ENCODE data around the gene XAGE3. TPM values are rescaled to one million over a fixed set of nuclear protein-coding genes. Genes with fewer than 3 reads are reported as not detected.
"Not testable (repeated sequence)": the region's sequence is repeated elsewhere in the genome, so short reads cannot be mapped to it uniquely, and the experiment has no call there.

XAGE3 gene
- not detected for polyA plus RNA-seq (2013, experiment 1 of 2)
- not detected for polyA plus RNA-seq (2013, experiment 2 of 2)

GRCh38 chrX:52867610-52868348, at the start of gene XAGE3:
Gene XAGE3, minus strand, starts transcription at chrX:52868083. Its CDS starts 950 bp downstream, at chrX:52867133.
- Histone ChIP-seq H3K36me3 (ENCODE audit: control insufficient read depth, insufficient read depth, low read length) (no peaks in the 10 kb centered on the region), H3K4me3 (ENCODE audit: extremely low read depth, insufficient read depth, low read length, poor library complexity, severe bottlenecking) (no peak within 1 kb of the TSS), H3K27ac (ENCODE audit: low read depth, low read length, severe bottlenecking) (no peak within 1 kb of the TSS), H3K9me3 (ENCODE audit: control insufficient read depth, low read length) (no peaks in the 10 kb centered on the region), H3K4me1 (ENCODE audit: control insufficient read depth, insufficient read depth, low read length, poor library complexity, severe bottlenecking) (no peaks in the 10 kb centered on the region)
- 89 to 92% methylated on average over 11 to 22 of the region's 35 CpGs for WGBS, 2 experiments (ENCODE audit: insufficient coverage in 2 of 2)

GRCh38 chrX:52914704-52915103, 46.8 kb upstream of the XAGE3 start:
- WGBS, 2 experiments (ENCODE audit: insufficient coverage in 2 of 2), result no CpG with 5 or more reads among the region's 3 CpGs
- not testable (repeated sequence) for H3K9me3 ChIP-seq (ENCODE audit: control insufficient read depth, low read length); H3K36me3 ChIP-seq (ENCODE audit: control insufficient read depth, insufficient read depth, low read length); H3K4me3 ChIP-seq (ENCODE audit: extremely low read depth, insufficient read depth, low read length, poor library complexity, severe bottlenecking); H3K4me1 ChIP-seq (ENCODE audit: control insufficient read depth, insufficient read depth, low read length, poor library complexity, severe bottlenecking); H3K27ac ChIP-seq (ENCODE audit: low read depth, low read length, severe bottlenecking)

- not testable (repeated sequence) for H3K36me3 ChIP-seq (ENCODE audit: control insufficient read depth, insufficient read depth, low read length); H3K27ac ChIP-seq (ENCODE audit: low read depth, low read length, severe bottlenecking); H3K4me3 ChIP-seq (ENCODE audit: extremely low read depth, insufficient read depth, low read length, poor library complexity, severe bottlenecking); H3K9me3 ChIP-seq (ENCODE audit: control insufficient read depth, low read length); H3K4me1 ChIP-seq (ENCODE audit: control insufficient read depth, insufficient read depth, low read length, poor library complexity, severe bottlenecking)
- no CpG with 5 or more reads among the region's 9 CpGs for WGBS, 2 experiments (ENCODE audit: insufficient coverage in 2 of 2)
These were observed 45.8 kb upstream of the XAGE3 start for GRCh38 chrX:52913681-52914080.

- H3K4me1 ChIP-seq (ENCODE audit: control insufficient read depth, insufficient read depth, low read length, poor library complexity, severe bottlenecking); H3K9me3 ChIP-seq (ENCODE audit: control insufficient read depth, low read length); H3K27ac ChIP-seq (ENCODE audit: low read depth, low read length, severe bottlenecking); H3K36me3 ChIP-seq (ENCODE audit: control insufficient read depth, insufficient read depth, low read length); H3K4me3 ChIP-seq (ENCODE audit: extremely low read depth, insufficient read depth, low read length, poor library complexity, severe bottlenecking): not testable (repeated sequence)
- WGBS, 2 experiments (ENCODE audit: insufficient coverage in 2 of 2), result no CpG with 5 or more reads among the region's 12 CpGs
These were observed 41.6 kb upstream of the XAGE3 start for GRCh38 chrX:52909313-52909969.

GRCh38 chrX:52907900-52908299, 40.0 kb upstream of the XAGE3 start:
- H3K4me3 ChIP-seq (ENCODE audit: extremely low read depth, insufficient read depth, low read length, poor library complexity, severe bottlenecking); H3K27ac ChIP-seq (ENCODE audit: low read depth, low read length, severe bottlenecking); H3K4me1 ChIP-seq (ENCODE audit: control insufficient read depth, insufficient read depth, low read length, poor library complexity, severe bottlenecking); H3K9me3 ChIP-seq (ENCODE audit: control insufficient read depth, low read length); H3K36me3 ChIP-seq (ENCODE audit: control insufficient read depth, insufficient read depth, low read length): not testable (repeated sequence)
- no CpG with 5 or more reads among the region's 17 CpGs for WGBS, 2 experiments (ENCODE audit: insufficient coverage in 2 of 2)

- not testable (repeated sequence) for H3K9me3 ChIP-seq (ENCODE audit: control insufficient read depth, low read length); H3K4me1 ChIP-seq (ENCODE audit: control insufficient read depth, insufficient read depth, low read length, poor library complexity, severe bottlenecking); H3K27ac ChIP-seq (ENCODE audit: low read depth, low read length, severe bottlenecking); H3K36me3 ChIP-seq (ENCODE audit: control insufficient read depth, insufficient read depth, low read length); H3K4me3 ChIP-seq (ENCODE audit: extremely low read depth, insufficient read depth, low read length, poor library complexity, severe bottlenecking)
- WGBS, 2 experiments (ENCODE audit: insufficient coverage in 2 of 2), result no CpG with 5 or more reads among the region's 17 CpGs
These were observed 39.3 kb upstream of the XAGE3 start for GRCh38 chrX:52907137-52907536.

- not testable (repeated sequence) for H3K4me1 ChIP-seq (ENCODE audit: control insufficient read depth, insufficient read depth, low read length, poor library complexity, severe bottlenecking); H3K36me3 ChIP-seq (ENCODE audit: control insufficient read depth, insufficient read depth, low read length); H3K9me3 ChIP-seq (ENCODE audit: control insufficient read depth, low read length); H3K4me3 ChIP-seq (ENCODE audit: extremely low read depth, insufficient read depth, low read length, poor library complexity, severe bottlenecking); H3K27ac ChIP-seq (ENCODE audit: low read depth, low read length, severe bottlenecking)
- WGBS, 2 experiments (ENCODE audit: insufficient coverage in 2 of 2), result no CpG with 5 or more reads among the region's 4 CpGs
These were observed 38.2 kb upstream of the XAGE3 start for GRCh38 chrX:52906072-52906471.

- WGBS, 2 experiments (ENCODE audit: insufficient coverage in 2 of 2), result no CpG with 5 or more reads among the region's 10 CpGs
- H3K4me3 ChIP-seq (ENCODE audit: extremely low read depth, insufficient read depth, low read length, poor library complexity, severe bottlenecking); H3K27ac ChIP-seq (ENCODE audit: low read depth, low read length, severe bottlenecking); H3K36me3 ChIP-seq (ENCODE audit: control insufficient read depth, insufficient read depth, low read length); H3K4me1 ChIP-seq (ENCODE audit: control insufficient read depth, insufficient read depth, low read length, poor library complexity, severe bottlenecking); H3K9me3 ChIP-seq (ENCODE audit: control insufficient read depth, low read length): not testable (repeated sequence)
These were observed 37.6 kb upstream of the XAGE3 start for GRCh38 chrX:52905531-52905930.

- H3K4me1 ChIP-seq (ENCODE audit: control insufficient read depth, insufficient read depth, low read length, poor library complexity, severe bottlenecking); H3K4me3 ChIP-seq (ENCODE audit: extremely low read depth, insufficient read depth, low read length, poor library complexity, severe bottlenecking); H3K36me3 ChIP-seq (ENCODE audit: control insufficient read depth, insufficient read depth, low read length); H3K9me3 ChIP-seq (ENCODE audit: control insufficient read depth, low read length); H3K27ac ChIP-seq (ENCODE audit: low read depth, low read length, severe bottlenecking): not testable (repeated sequence)
- WGBS, 2 experiments (ENCODE audit: insufficient coverage in 2 of 2), result no CpG with 5 or more reads among the region's 92 CpGs
These were observed 29.2 kb upstream of the XAGE3 start, which contains the start of gene FAM156B for GRCh38 chrX:52896855-52897709. Gene FAM156B, plus strand, starts transcription at chrX:52897330. Its CDS starts 9,896 bp downstream, at chrX:52907226.

- not testable (repeated sequence) for H3K9me3 ChIP-seq (ENCODE audit: control insufficient read depth, low read length); H3K4me1 ChIP-seq (ENCODE audit: control insufficient read depth, insufficient read depth, low read length, poor library complexity, severe bottlenecking); H3K4me3 ChIP-seq (ENCODE audit: extremely low read depth, insufficient read depth, low read length, poor library complexity, severe bottlenecking); H3K27ac ChIP-seq (ENCODE audit: low read depth, low read length, severe bottlenecking); H3K36me3 ChIP-seq (ENCODE audit: control insufficient read depth, insufficient read depth, low read length)
- WGBS, 2 experiments (ENCODE audit: insufficient coverage in 2 of 2), result no CpG with 5 or more reads among the region's 8 CpGs
These were observed 28.6 kb upstream of the XAGE3 start for GRCh38 chrX:52896438-52896837.
